Measurements from ENCODE around the gene GLRX. TPM values are rescaled to one million over a fixed set of nuclear protein-coding genes. Genes with fewer than 3 reads are reported as not detected.

The GLRX gene
- polyA plus RNA-seq, 1 donor (not counting 4 experiments of a cell fraction or from before 2014, with no cell fraction given) = 15.6 TPM

DNA sequence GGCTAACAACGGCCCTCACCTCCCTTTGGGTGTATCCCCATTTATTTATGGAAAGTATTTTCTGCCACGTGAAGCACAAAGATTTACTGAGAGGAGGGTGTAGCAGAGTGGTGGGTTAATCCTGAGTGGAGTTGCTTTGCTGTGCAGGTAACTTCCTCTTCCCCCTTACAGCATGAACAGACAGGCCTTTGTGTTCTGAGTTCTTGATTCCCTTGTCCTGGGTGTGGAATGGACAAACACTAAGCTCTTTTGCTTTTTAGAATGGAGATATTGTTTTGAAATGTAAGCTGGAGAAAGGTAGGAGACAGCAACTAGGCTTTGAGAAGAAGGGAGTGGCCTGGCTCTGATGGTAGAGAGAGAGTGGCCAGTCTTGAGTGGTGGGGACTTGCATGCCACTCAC lies 17.1 kb upstream of the GLRX start:
- no peaks in the 10 kb centered on the region for H3K4me1 ChIP-seq (ENCODE audit: control insufficient read depth, extremely low read depth, insufficient read depth, low read length)
- no peak overlapping the region for H3K27ac ChIP-seq (ENCODE audit: control insufficient read depth, insufficient read depth, low read length)
- no peak overlapping the region for H2AFZ ChIP-seq (ENCODE audit: control insufficient read depth, low read length)
- no peaks in the 10 kb centered on the region for H3K9me3 ChIP-seq (ENCODE audit: control insufficient read depth, low read depth, low read length)
- H3K27me3 ChIP-seq (ENCODE audit: control insufficient read depth, extremely low read depth, insufficient read depth, low read length) = no peaks in the 10 kb centered on the region
- FAIRE-seq (no peak), DNase-seq (ENCODE audit: low read depth, low spot score) (no peak)
- no peak overlapping the region for H3K9ac ChIP-seq (ENCODE audit: control insufficient read depth, extremely low read depth, insufficient read depth, low read length)
- dilution Hi-C loops (cut with MboI; ENCODE audit: extremely low pct_ligation_motif_present, low sequenced_read_pairs) = no loop called here
- TF ChIP-seq EZH2 (IDR thresholded peaks at IDR 0.05; ENCODE audit: low read length) = no peak
- TF ChIP-seq, protein P1, sequence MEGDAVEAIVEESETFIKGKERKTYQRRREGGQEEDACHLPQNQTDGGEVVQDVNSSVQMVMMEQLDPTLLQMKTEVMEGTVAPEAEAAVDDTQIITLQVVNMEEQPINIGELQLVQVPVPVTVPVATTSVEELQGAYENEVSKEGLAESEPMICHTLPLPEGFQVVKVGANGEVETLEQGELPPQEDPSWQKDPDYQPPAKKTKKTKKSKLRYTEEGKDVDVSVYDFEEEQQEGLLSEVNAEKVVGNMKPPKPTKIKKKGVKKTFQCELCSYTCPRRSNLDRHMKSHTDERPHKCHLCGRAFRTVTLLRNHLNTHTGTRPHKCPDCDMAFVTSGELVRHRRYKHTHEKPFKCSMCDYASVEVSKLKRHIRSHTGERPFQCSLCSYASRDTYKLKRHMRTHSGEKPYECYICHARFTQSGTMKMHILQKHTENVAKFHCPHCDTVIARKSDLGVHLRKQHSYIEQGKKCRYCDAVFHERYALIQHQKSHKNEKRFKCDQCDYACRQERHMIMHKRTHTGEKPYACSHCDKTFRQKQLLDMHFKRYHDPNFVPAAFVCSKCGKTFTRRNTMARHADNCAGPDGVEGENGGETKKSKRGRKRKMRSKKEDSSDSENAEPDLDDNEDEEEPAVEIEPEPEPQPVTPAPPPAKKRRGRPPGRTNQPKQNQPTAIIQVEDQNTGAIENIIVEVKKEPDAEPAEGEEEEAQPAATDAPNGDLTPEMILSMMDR (optimal IDR thresholded peaks at IDR 0.05 in 1 of 3, IDR thresholded peaks at IDR 0.05 in 1 of 3, conservative IDR thresholded peaks at IDR 0.05 in 1 of 3; ENCODE audit: extremely low read depth in 1 of 3, insufficient read depth in 2 of 3, low read length in 3 of 3) = no peak
- no peak overlapping the region for H3K4me3 ChIP-seq (ENCODE audit: control insufficient read depth in 2 of 3, extremely low read depth in 1 of 3, insufficient read depth in 2 of 3, low read depth in 1 of 3, low read length in 3 of 3)
- H4K20me1 ChIP-seq (ENCODE audit: control insufficient read depth, extremely low read depth, insufficient read depth, low read length) = no peaks in the 10 kb centered on the region
- no peaks in the 10 kb centered on the region for H3K9me1 ChIP-seq (ENCODE audit: control insufficient read depth, extremely low read depth, insufficient read depth, low read length)
- H3K36me3 ChIP-seq (ENCODE audit: control insufficient read depth in 2 of 2, extremely low read depth in 1 of 2, insufficient read depth in 2 of 2, low read length in 2 of 2) = no peaks in the 10 kb centered on the region
- H3K79me2 ChIP-seq (ENCODE audit: control insufficient read depth, insufficient read depth, low read length) = no peaks in the 10 kb centered on the region
- no peak overlapping the region for H3K4me2 ChIP-seq (ENCODE audit: control insufficient read depth, extremely low read depth, insufficient read depth, low read depth, low read length)

DNA sequence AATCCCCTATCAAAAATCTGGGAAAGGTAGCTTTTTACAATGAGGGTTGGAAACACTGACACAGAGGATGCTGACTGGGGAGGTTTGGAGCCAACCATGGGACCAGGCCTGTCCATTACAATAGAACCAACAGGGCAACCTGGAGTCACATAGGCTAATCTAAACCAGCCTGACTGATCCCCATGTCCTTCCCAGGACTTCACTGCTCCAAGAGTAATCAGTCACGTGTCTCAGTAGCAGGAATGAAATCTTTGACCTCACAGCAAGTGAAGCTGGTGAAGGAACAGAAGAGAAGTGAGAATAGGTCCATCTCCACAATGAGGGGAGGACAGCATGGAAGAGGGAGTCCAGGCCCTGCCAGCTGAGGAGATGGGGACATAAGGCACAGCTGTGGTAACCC lies 16.0 kb upstream of the GLRX start:
- H3K4me1 ChIP-seq (ENCODE audit: control insufficient read depth, extremely low read depth, insufficient read depth, low read length) = no peaks in the 10 kb centered on the region

More for the DNA sequence above, 16.0 kb upstream of the GLRX start:
- no peak for TF ChIP-seq EZH2 (IDR thresholded peaks at IDR 0.05; ENCODE audit: low read length)
- TF ChIP-seq, protein P1 (optimal IDR thresholded peaks at IDR 0.05 in 1 of 3, IDR thresholded peaks at IDR 0.05 in 1 of 3, conservative IDR thresholded peaks at IDR 0.05 in 1 of 3; ENCODE audit: extremely low read depth in 1 of 3, insufficient read depth in 2 of 3, low read length in 3 of 3) = no peak
- Histone ChIP-seq H3K79me2 (ENCODE audit: control insufficient read depth, insufficient read depth, low read length) (no peaks in the 10 kb centered on the region), H3K36me3 (ENCODE audit: control insufficient read depth in 2 of 2, extremely low read depth in 1 of 2, insufficient read depth in 2 of 2, low read length in 2 of 2) (no peaks in the 10 kb centered on the region), H3K27ac (ENCODE audit: control insufficient read depth, insufficient read depth, low read length) (no peak overlapping the region), H3K9me1 (ENCODE audit: control insufficient read depth, extremely low read depth, insufficient read depth, low read length) (no peaks in the 10 kb centered on the region), H3K4me3 (ENCODE audit: control insufficient read depth in 2 of 3, extremely low read depth in 1 of 3, insufficient read depth in 2 of 3, low read depth in 1 of 3, low read length in 3 of 3) (no peak overlapping the region), H2AFZ (ENCODE audit: control insufficient read depth, low read length) (no peak overlapping the region), H4K20me1 (ENCODE audit: control insufficient read depth, extremely low read depth, insufficient read depth, low read length) (no peaks in the 10 kb centered on the region), H3K9ac (ENCODE audit: control insufficient read depth, extremely low read depth, insufficient read depth, low read length) (no peak overlapping the region), H3K4me2 (ENCODE audit: control insufficient read depth, extremely low read depth, insufficient read depth, low read depth, low read length) (no peak overlapping the region), H3K9me3 (ENCODE audit: control insufficient read depth, low read depth, low read length) (no peaks in the 10 kb centered on the region), H3K27me3 (ENCODE audit: control insufficient read depth, extremely low read depth, insufficient read depth, low read length) (no peaks in the 10 kb centered on the region)
- FAIRE-seq = no peak
- no peak for DNase-seq (ENCODE audit: low read depth, low spot score)
- dilution Hi-C loops (cut with MboI; ENCODE audit: extremely low pct_ligation_motif_present, low sequenced_read_pairs) = no loop called here
